ENCODE measurements around the gene ARMC5.

DNA sequence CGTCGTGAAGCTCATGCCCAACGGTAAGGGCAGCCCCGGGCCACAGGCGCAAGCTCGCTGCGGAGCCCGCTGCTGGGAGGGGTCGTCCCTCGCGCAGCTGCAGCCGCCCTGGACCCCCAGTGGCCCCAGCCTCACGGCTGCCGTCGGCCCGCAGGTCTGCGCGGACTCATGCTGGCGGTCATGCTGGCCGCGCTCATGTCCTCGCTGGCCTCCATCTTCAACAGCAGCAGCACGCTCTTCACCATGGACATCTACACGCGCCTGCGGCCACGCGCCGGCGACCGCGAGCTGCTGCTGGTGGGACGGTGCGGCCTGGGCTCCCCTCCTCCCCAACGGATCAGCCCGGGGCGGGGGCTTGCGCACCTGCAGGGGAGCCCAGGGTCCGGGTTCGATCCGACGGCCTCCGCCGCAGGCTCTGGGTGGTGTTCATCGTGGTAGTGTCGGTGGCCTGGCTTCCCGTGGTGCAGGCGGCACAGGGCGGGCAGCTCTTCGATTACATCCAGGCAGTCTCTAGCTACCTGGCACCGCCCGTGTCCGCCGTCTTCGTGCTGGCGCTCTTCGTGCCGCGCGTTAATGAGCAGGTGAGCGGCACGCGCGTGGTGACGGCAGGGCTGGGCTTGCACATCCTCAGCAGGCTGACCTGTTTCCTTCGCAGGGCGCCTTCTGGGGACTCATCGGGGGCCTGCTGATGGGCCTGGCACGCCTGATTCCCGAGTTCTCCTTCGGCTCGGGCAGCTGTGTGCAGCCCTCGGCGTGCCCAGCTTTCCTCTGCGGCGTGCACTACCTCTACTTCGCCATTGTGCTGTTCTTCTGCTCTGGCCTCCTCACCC, 29.4 kb downstream of the ARMC5 start:
- TF ChIP-seq CTCF (IDR thresholded peaks at IDR 0.05) (no peak), POLR2A (IDR thresholded peaks at IDR 0.05) (no peak)
